GM21367 (cell line): Measurements from ENCODE around the gene MFRP.
"Not testable (repeated sequence)": the region's sequence is repeated elsewhere in the genome, so short reads cannot be mapped to it uniquely, and the experiment has no call there.

Source experiments
- ATAC-seq: cut with Tn5 transposase; IDR thresholded peaks from one replicate; pipeline ENCODE4 v1.9.1; 2021; ENCODE audit not compliant: unreplicated experiment

The MFRP gene

GRCh38 chr11:119346605-119347004 lies at the start of gene MFRP:
TSS of gene MFRP (minus strand) at chr11:119346705. CDS start at chr11:119346513, 192 bp downstream.
- ATAC-seq: no peak

GRCh38 chr11:119391275-119391674 lies 44.8 kb upstream of the MFRP start:
- no peak for ATAC-seq

- no peak for ATAC-seq
Observed at GRCh38 chr11:119389611-119390254, 43.2 kb upstream of the MFRP start.

- ATAC-seq: no peak
Observed at GRCh38 chr11:119388103-119388502, 41.6 kb upstream of the MFRP start.

- ATAC-seq: no peak
Observed at GRCh38 chr11:119384332-119384731, 37.8 kb upstream of the MFRP start.

- not testable (repeated sequence) for ATAC-seq
Observed at GRCh38 chr11:119382513-119382912, 36.0 kb upstream of the MFRP start.

GRCh38 chr11:119382101-119382500 lies 35.6 kb upstream of the MFRP start:
- ATAC-seq: no peak

GRCh38 chr11:119381181-119381988 lies 34.9 kb upstream of the MFRP start, which contains the start of gene USP2:
TSS of gene USP2 (minus strand) at chr11:119381690. CDS start at chr11:119373480, 8,210 bp downstream.
- peak; percentile 93 for ATAC-seq

GRCh38 chr11:119380827-119381180 lies 34.3 kb upstream of the MFRP start:
- no peak for ATAC-seq

GRCh38 chr11:119380160-119380826 lies 33.8 kb upstream of the MFRP start:
- ATAC-seq: no peak

- ATAC-seq: no peak
Observed at GRCh38 chr11:119378851-119379465, 32.5 kb upstream of the MFRP start.

- ATAC-seq: no peak
Observed at GRCh38 chr11:119377961-119378667, 31.6 kb upstream of the MFRP start.

GRCh38 chr11:119377112-119377901 lies 30.8 kb upstream of the MFRP start:
- no peak for ATAC-seq

GRCh38 chr11:119376197-119376847 lies 29.8 kb upstream of the MFRP start:
- ATAC-seq: no peak

- ATAC-seq: no peak
Observed at GRCh38 chr11:119375337-119376196, 29.1 kb upstream of the MFRP start.

GRCh38 chr11:119374632-119375336 lies 28.3 kb upstream of the MFRP start:
- no peak for ATAC-seq

- no peak for ATAC-seq
Observed at GRCh38 chr11:119373921-119374631, 27.6 kb upstream of the MFRP start.
